Choroid plexus epithelial cell (primary cell): ENCODE measurements around the gene ZNF593.

Experiments
- DNase-seq: peaks from one replicate; pipeline ENCODE4 v3.0.0-alpha.2; 2010; ENCODE audit warnings: low read depth
- H3K4me3 ChIP-seq: 2 replicates; pipeline ENCODE4 v1.5.1; 2011; ENCODE audit warnings: low read depth, mild to moderate bottlenecking, control low read depth, low read length, moderate library complexity
- TF ChIP-seq, protein P1 (sequence below): conservative IDR thresholded peaks from 2 replicates; pipeline ENCODE4 v1.5.1; 2011; ENCODE audit warnings: low read depth, mild to moderate bottlenecking, control low read depth, inconsistent platforms, low read length, moderate library complexity

Gene ZNF593

DNA sequence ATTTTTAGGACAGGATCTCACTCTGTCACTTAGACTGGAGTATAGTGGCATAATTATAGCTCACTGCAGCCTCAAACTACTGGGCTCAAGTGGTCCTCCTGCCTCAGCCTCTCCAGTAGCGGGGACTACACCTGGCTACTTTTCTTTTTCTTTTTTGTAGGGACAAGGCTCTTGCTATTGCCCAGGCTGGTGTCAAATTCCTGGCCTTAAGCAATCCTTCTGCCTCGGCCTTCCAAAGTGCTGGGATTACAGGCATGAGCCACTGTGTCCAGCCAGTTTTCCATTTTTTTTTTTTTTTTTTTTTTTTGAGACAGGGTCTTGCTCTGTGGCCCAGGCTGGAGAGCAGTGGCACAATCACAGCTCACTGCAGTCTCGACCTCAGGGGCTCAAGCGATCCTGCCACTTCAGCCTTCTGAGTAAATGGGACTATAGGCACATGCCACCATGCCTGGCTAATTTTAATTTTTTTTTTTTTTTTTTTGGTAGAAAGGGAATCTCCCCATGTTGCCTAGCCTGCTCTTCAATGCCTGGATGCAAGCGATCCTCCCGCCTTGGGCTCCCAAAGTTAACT, 43.7 kb downstream of the ZNF593 start:
- DNase-seq = no peak
- H3K4me3 ChIP-seq = no peak overlapping the region
- TF ChIP-seq, protein P1, sequence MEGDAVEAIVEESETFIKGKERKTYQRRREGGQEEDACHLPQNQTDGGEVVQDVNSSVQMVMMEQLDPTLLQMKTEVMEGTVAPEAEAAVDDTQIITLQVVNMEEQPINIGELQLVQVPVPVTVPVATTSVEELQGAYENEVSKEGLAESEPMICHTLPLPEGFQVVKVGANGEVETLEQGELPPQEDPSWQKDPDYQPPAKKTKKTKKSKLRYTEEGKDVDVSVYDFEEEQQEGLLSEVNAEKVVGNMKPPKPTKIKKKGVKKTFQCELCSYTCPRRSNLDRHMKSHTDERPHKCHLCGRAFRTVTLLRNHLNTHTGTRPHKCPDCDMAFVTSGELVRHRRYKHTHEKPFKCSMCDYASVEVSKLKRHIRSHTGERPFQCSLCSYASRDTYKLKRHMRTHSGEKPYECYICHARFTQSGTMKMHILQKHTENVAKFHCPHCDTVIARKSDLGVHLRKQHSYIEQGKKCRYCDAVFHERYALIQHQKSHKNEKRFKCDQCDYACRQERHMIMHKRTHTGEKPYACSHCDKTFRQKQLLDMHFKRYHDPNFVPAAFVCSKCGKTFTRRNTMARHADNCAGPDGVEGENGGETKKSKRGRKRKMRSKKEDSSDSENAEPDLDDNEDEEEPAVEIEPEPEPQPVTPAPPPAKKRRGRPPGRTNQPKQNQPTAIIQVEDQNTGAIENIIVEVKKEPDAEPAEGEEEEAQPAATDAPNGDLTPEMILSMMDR = no peak

DNA sequence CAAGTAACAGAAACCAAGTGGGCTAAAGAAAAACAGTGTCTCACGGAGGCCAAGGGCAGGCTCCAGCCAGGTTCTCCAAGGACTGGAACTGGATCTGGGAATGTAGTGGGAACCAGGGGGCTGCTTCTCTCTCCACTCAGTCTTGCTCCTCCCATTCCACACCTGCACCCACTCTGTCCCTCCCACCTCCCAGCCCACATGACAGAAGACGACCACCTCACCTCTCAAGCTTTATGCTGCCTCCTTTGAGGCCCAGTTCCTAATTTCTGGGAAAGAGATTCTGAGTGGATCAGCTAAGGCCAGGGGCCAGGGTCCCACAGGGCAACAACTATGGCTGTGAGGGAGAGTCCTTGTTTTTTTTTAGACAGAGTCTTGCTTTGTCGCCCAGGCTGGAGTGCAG, 45.5 kb downstream of the ZNF593 start:
- no peak for DNase-seq
- TF ChIP-seq, protein P1 = no peak
- no peak overlapping the region for H3K4me3 ChIP-seq

DNA sequence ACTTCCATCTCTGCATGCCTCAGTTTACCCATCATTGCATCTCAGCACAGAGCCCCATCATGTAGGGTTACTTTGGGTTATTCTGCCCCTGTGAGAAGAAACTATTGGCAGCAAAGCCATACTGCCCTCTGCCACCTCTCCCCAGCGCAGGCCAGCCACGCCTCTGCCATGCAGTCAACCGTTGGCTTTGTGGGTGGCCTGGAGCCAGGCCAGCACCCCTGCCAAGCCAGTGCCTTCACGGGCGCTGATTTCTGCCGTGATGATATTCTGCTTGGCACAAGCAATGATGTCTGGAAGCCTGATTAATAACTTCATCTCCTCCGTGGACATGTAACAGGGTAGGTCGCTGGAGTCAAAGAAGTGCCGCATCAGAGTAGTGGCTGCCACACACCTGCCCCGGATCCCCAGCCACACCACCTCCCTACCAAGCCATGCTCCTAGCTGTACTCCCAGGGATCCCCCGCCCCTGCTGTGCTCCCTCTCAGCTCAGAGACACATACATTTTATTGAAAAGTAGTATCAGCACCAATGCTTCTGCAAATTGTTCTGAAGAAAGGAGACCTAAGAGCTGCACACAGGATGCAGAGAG, 49.3 kb downstream of the ZNF593 start:
- H3K4me3 ChIP-seq = no peak overlapping the region
- no peak for DNase-seq
- TF ChIP-seq, protein P1 = no peak
